Left lung (tissue), 10 donors: ENCODE data around the gene BAHCC1. TPM values are rescaled to one million over a fixed set of nuclear protein-coding genes. Genes with fewer than 3 reads are reported as not detected.

Experiments
- ATAC-seq: fragments of 200-7000 bp; cut with Tn5 transposase; one replicate; pipeline ENCODE4 v1.9.1; 2020; ENCODE audit warnings: moderate library complexity
- DNase-seq, 4 donors: peaks; one replicate each; pipeline ENCODE4 v3.0.0-alpha.2; 2013 to 2020
- H3K27ac ChIP-seq, 2 donors: fragments of 200-600 bp; sonication (generic) in 1 of 2; one replicate each; pipeline versions ENCODE4 v1.5.0 to v1.8.0; 2020 to 2021
- H3K27me3 ChIP-seq, 2 donors: fragments of 200-600 bp; sonication (generic) in 1 of 2; one replicate each; pipeline versions ENCODE4 v1.5.0 to v1.8.0; 2020 to 2021
- H3K36me3 ChIP-seq, 2 donors: fragments of 200-600 bp; sonication (generic) in 1 of 2; one replicate each; pipeline versions ENCODE4 v1.5.0 to v1.8.0; 2020 to 2021
- H3K4me1 ChIP-seq, 2 donors: fragments of 200-600 bp; one replicate each; pipeline ENCODE4 v1.8.0; 2021
- H3K4me3 ChIP-seq, 2 donors: fragments of 200-600 bp; sonication (generic) in 1 of 2; one replicate each; pipeline versions ENCODE4 v1.5.0 to v1.8.0; 2020 to 2021; ENCODE audit warnings: mild to moderate bottlenecking in 1 of 2
- H3K9me3 ChIP-seq, 2 donors: fragments of 200-600 bp; sonication (generic) in 1 of 2; one replicate each; pipeline versions ENCODE4 v1.5.0 to v1.8.0; 2020 to 2021
- CTCF ChIP-seq, 2 donors: fragments of 200-600 bp; sonication (generic) in 1 of 2; IDR thresholded peaks; one replicate each; pipeline versions ENCODE4 v1.5.0 to v1.8.0; 2021; ENCODE audit warnings: antibody characterized with exemption in 2 of 2
- intact Hi-C, 2 donors: fragments of 100-400 bp; cut with DNase I; formaldehyde crosslinking; loops; one replicate each; pipeline versions ENCODE4 v1.11.2 to v1.14.2; 2022
- polyA plus RNA-seq, 6 donors: library from polyadenylated mRNA; unstranded; fragments of 120-200 nt; gene quantifications; one replicate each; pipeline ENCODE4 v1.2.1, GENCODE V29; 2013; ENCODE audit not compliant: insufficient read length in 6 of 6
- total RNA-seq, 2 donors: library from RNA; stranded (reverse); fragmentation: NEBNext Ultra II Directional; extraction: Animal tissue kit (Norgen Biotek cat#: 25700); gene quantifications; one replicate each; pipeline ENCODE4 v1.2.1, GENCODE V29; 2021
- donor health status: DM: no; HTN: yes; CAD: no.
- donor health status: DM: no; HTN: no; CAD: no.

BAHCC1 gene
- total and polyA plus RNA-seq, 8 donors: 13.6 to 28.5 (median 21.4) TPM

GRCh38 chr17:81481073-81481799, 86.0 kb downstream of the BAHCC1 start:
- TF ChIP-seq CTCF (IDR thresholded peaks at IDR 0.05): no peak
- Histone ChIP-seq H3K4me1 (peaks cover 5 to 27% of the 10 kb centered on the region in 2 donors), H3K27ac (no peak overlapping the region), H3K9me3 (no peaks in the 10 kb centered on the region), H3K4me3 (peak overlapping the region; percentile 33 to 48), H3K36me3 (no peaks in the 10 kb centered on the region), H3K27me3 (peaks cover 0 to 40% of the 10 kb centered on the region in 2 donors)
- peak in 2 of 4 donors; percentile 59 to 84 for DNase-seq
- peak; percentile 78 for ATAC-seq
- intact Hi-C loops: loop anchor here (5.0 to 10.0 kb wide), 4 partner anchors 76 to 229 kb away; partner anchors contain the start of gene BAHCC1 (in 1 of the 2)

- peaks cover 0 to 40% of the 10 kb centered on the region in 2 donors for H3K27me3 ChIP-seq
- H3K27ac ChIP-seq: no peak overlapping the region
- H3K9me3 ChIP-seq: no peaks in the 10 kb centered on the region
- no peaks in the 10 kb centered on the region for H3K36me3 ChIP-seq
- intact Hi-C loops: loop anchor here (5.0 to 10.0 kb wide), 4 partner anchors 77 to 230 kb away; partner anchors contain the start of gene BAHCC1 (in 1 of the 2)
- DNase-seq: no peak
- no peak for ATAC-seq
- no peak for TF ChIP-seq CTCF (IDR thresholded peaks at IDR 0.05)
- peaks cover 5 to 30% of the 10 kb centered on the region in 2 donors for H3K4me1 ChIP-seq
- peak overlapping the region; percentile 33 to 48 for H3K4me3 ChIP-seq
These were observed 86.7 kb downstream of the BAHCC1 start for GRCh38 chr17:81481815-81482505.

GRCh38 chr17:81482673-81483072, 87.4 kb downstream of the BAHCC1 start:
- ATAC-seq (no peak), DNase-seq (no peak)
- peaks cover 0 to 40% of the 10 kb centered on the region in 2 donors for H3K27me3 ChIP-seq
- peaks cover 8 to 37% of the 10 kb centered on the region in 2 donors for H3K4me1 ChIP-seq
- no peak overlapping the region for H3K27ac ChIP-seq
- no peaks in the 10 kb centered on the region for H3K9me3 ChIP-seq
- intact Hi-C loops: loop anchor here (5.0 to 10.0 kb wide), 4 partner anchors 78 to 230 kb away; partner anchors contain the start of gene BAHCC1 (in 1 of the 2)
- no peak overlapping the region for H3K4me3 ChIP-seq
- H3K36me3 ChIP-seq: no peaks in the 10 kb centered on the region
- TF ChIP-seq CTCF (IDR thresholded peaks at IDR 0.05): no peak

- DNase-seq (peak in 1 of 4 donors; percentile 46), ATAC-seq (no peak)
- peaks cover 0 to 40% of the 10 kb centered on the region in 2 donors for H3K27me3 ChIP-seq
- H3K27ac ChIP-seq: no peak overlapping the region
- intact Hi-C loops: loop anchor here (5.0 to 10.0 kb wide), 4 partner anchors 78 to 231 kb away; partner anchors contain the start of gene BAHCC1 (in 1 of the 2)
- H3K4me3 ChIP-seq: no peak overlapping the region
- peaks cover 8 to 40% of the 10 kb centered on the region in 2 donors for H3K4me1 ChIP-seq
- no peak for TF ChIP-seq CTCF (IDR thresholded peaks at IDR 0.05)
- H3K9me3 ChIP-seq: no peaks in the 10 kb centered on the region
- H3K36me3 ChIP-seq: no peaks in the 10 kb centered on the region
These were observed 88.0 kb downstream of the BAHCC1 start for GRCh38 chr17:81483085-81483861.
